Measurements from ENCODE around the gene PARP16. TPM values are rescaled to one million over a fixed set of nuclear protein-coding genes. Genes with fewer than 3 reads are reported as not detected.
"Not testable (repeated sequence)": the region's sequence is repeated elsewhere in the genome, so short reads cannot be mapped to it uniquely, and the experiment has no call there.

PARP16 gene
- total RNA-seq, 1 donor from 2014 or later: 11.7 TPM

- no peak overlapping the region for H3K4me3 Mint-ChIP-seq
Observed at GRCh38 chr15:65254356-65254755, 32.3 kb downstream of the PARP16 start.

GRCh38 chr15:65249641-65250040, 37.0 kb downstream of the PARP16 start:
- Mint-ChIP-seq H3K4me3 (no peak overlapping the region), H3K27ac (peak overlapping the region; percentile 70), H3K9me3 (no peaks in the 10 kb centered on the region), H3K36me3 (ENCODE audit: low read depth) (peaks cover 2% of the 10 kb centered on the region), H3K4me1 (peaks cover 7% of the 10 kb centered on the region), H3K27me3 (no peaks in the 10 kb centered on the region)
- peak; percentile 72 for DNase-seq
- intact Hi-C loops (cut with micrococcal nuclease): loop anchor here (5.0 kb wide), 1 partner anchor 48 kb away; the partner anchor contains the start of gene RNU5A-1

More at GRCh38 chr15:65254356-65254755, 32.3 kb downstream of the PARP16 start:
- Mint-ChIP-seq H3K36me3 (ENCODE audit: low read depth) (peaks cover 14% of the 10 kb centered on the region), H3K27me3 (no peaks in the 10 kb centered on the region), H3K9me3 (no peaks in the 10 kb centered on the region), H3K4me1 (peaks cover 6% of the 10 kb centered on the region), H3K27ac (no peak overlapping the region)
- no peak for DNase-seq
- intact Hi-C loops (cut with micrococcal nuclease): no loop called here

GRCh38 chr15:65248511-65249255, 38.0 kb downstream of the PARP16 start:
- Mint-ChIP-seq H3K36me3 (ENCODE audit: low read depth) (peaks cover 2% of the 10 kb centered on the region), H3K4me1 (peaks cover 7% of the 10 kb centered on the region), H3K9me3 (no peaks in the 10 kb centered on the region), H3K27ac (peak overlapping the region; percentile 70), H3K4me3 (no peak overlapping the region), H3K27me3 (no peaks in the 10 kb centered on the region)
- intact Hi-C loops (cut with micrococcal nuclease): loop anchor here (5.0 kb wide), 1 partner anchor 49 kb away; the partner anchor contains the start of gene RNU5A-1
- no peak for DNase-seq

- Mint-ChIP-seq H3K4me3 (no peak overlapping the region), H3K4me1 (peaks cover 7% of the 10 kb centered on the region), H3K27me3 (no peaks in the 10 kb centered on the region), H3K9me3 (no peaks in the 10 kb centered on the region), H3K27ac (no peak overlapping the region), H3K36me3 (ENCODE audit: low read depth) (peaks cover 2% of the 10 kb centered on the region)
- intact Hi-C loops (cut with micrococcal nuclease): loop anchor here (5.0 kb wide), 1 partner anchor 50 kb away; the partner anchor contains the start of gene RNU5A-1
- DNase-seq: no peak
Observed at GRCh38 chr15:65246939-65247338, 39.7 kb downstream of the PARP16 start.

- Mint-ChIP-seq H3K36me3 (ENCODE audit: low read depth) (peaks cover 2% of the 10 kb centered on the region), H3K4me3 (no peak overlapping the region), H3K4me1 (peaks cover 7% of the 10 kb centered on the region), H3K9me3 (no peaks in the 10 kb centered on the region), H3K27ac (no peak overlapping the region), H3K27me3 (no peaks in the 10 kb centered on the region)
- intact Hi-C loops (cut with micrococcal nuclease): loop anchor here (5.0 kb wide), 1 partner anchor 51 kb away; the partner anchor contains the start of gene RNU5A-1
- DNase-seq: no peak
Observed at GRCh38 chr15:65246026-65246714, 40.5 kb downstream of the PARP16 start.

GRCh38 chr15:65245096-65245856, 41.4 kb downstream of the PARP16 start:
- no peaks in the 10 kb centered on the region for H3K27me3 Mint-ChIP-seq
- no peaks in the 10 kb centered on the region for H3K9me3 Mint-ChIP-seq
- H3K27ac Mint-ChIP-seq: no peak overlapping the region
- intact Hi-C loops (cut with micrococcal nuclease): loop anchor here (5.0 kb wide), 1 partner anchor 52 kb away; the partner anchor contains the start of gene RNU5A-1
- H3K36me3 Mint-ChIP-seq (ENCODE audit: low read depth): peaks cover 2% of the 10 kb centered on the region
- H3K4me1 Mint-ChIP-seq: peaks cover 5% of the 10 kb centered on the region
- DNase-seq: no peak
- H3K4me3 Mint-ChIP-seq: no peak overlapping the region

GRCh38 chr15:65244638-65245037, 42.0 kb downstream of the PARP16 start:
- intact Hi-C loops (cut with micrococcal nuclease): loop anchor here (5.0 kb wide), 1 partner anchor 53 kb away; the partner anchor contains the start of gene RNU5A-1
- no peaks in the 10 kb centered on the region for H3K9me3 Mint-ChIP-seq
- no peak overlapping the region for H3K27ac Mint-ChIP-seq
- H3K27me3 Mint-ChIP-seq: no peaks in the 10 kb centered on the region
- peaks cover 2% of the 10 kb centered on the region for H3K4me1 Mint-ChIP-seq
- peaks cover 2% of the 10 kb centered on the region for H3K36me3 Mint-ChIP-seq (ENCODE audit: low read depth)
- no peak overlapping the region for H3K4me3 Mint-ChIP-seq
- DNase-seq: no peak

- H3K27me3 Mint-ChIP-seq; DNase-seq; H3K27ac Mint-ChIP-seq; intact Hi-C loops (cut with micrococcal nuclease); H3K36me3 Mint-ChIP-seq (ENCODE audit: low read depth); H3K9me3 Mint-ChIP-seq; H3K4me1 Mint-ChIP-seq; H3K4me3 Mint-ChIP-seq: not testable (repeated sequence)
Observed at GRCh38 chr15:65236443-65236842, 50.2 kb downstream of the PARP16 start.

GRCh38 chr15:65233696-65234095, 53.0 kb downstream of the PARP16 start:
- H3K4me3 Mint-ChIP-seq: no peak overlapping the region
- H3K36me3 Mint-ChIP-seq (ENCODE audit: low read depth): no peaks in the 10 kb centered on the region
- no peak overlapping the region for H3K27ac Mint-ChIP-seq
- intact Hi-C loops (cut with micrococcal nuclease): no loop called here
- no peaks in the 10 kb centered on the region for H3K27me3 Mint-ChIP-seq
- no peak for DNase-seq
- peaks cover 6% of the 10 kb centered on the region for H3K9me3 Mint-ChIP-seq
- H3K4me1 Mint-ChIP-seq: no peaks in the 10 kb centered on the region

GRCh38 chr15:65232520-65232919, 54.2 kb downstream of the PARP16 start:
- Mint-ChIP-seq H3K36me3 (ENCODE audit: low read depth) (no peaks in the 10 kb centered on the region), H3K4me3 (no peak overlapping the region), H3K27ac (no peak overlapping the region)

GRCh38 chr15:65231306-65231705, 55.4 kb downstream of the PARP16 start:
- intact Hi-C loops (cut with micrococcal nuclease): no loop called here
- Mint-ChIP-seq H3K4me3 (no peak overlapping the region), H3K36me3 (ENCODE audit: low read depth) (no peaks in the 10 kb centered on the region), H3K4me1 (no peaks in the 10 kb centered on the region), H3K9me3 (peaks cover 2% of the 10 kb centered on the region), H3K27me3 (no peaks in the 10 kb centered on the region), H3K27ac (no peak overlapping the region)
- no peak for DNase-seq

More at GRCh38 chr15:65232520-65232919, 54.2 kb downstream of the PARP16 start:
- Mint-ChIP-seq H3K4me1 (no peaks in the 10 kb centered on the region), H3K9me3 (peaks cover 6% of the 10 kb centered on the region), H3K27me3 (no peaks in the 10 kb centered on the region)
- no peak for DNase-seq
- intact Hi-C loops (cut with micrococcal nuclease): no loop called here

- DNase-seq; H3K9me3 Mint-ChIP-seq; H3K4me1 Mint-ChIP-seq; intact Hi-C loops (cut with micrococcal nuclease); H3K27ac Mint-ChIP-seq; H3K27me3 Mint-ChIP-seq; H3K36me3 Mint-ChIP-seq (ENCODE audit: low read depth); H3K4me3 Mint-ChIP-seq: not testable (repeated sequence)
Observed at GRCh38 chr15:65226901-65227300, 59.8 kb downstream of the PARP16 start.

- H3K4me1 Mint-ChIP-seq: no peaks in the 10 kb centered on the region
- DNase-seq: no peak
- no peaks in the 10 kb centered on the region for H3K9me3 Mint-ChIP-seq
- H3K27ac Mint-ChIP-seq: no peak overlapping the region
- H3K36me3 Mint-ChIP-seq (ENCODE audit: low read depth): no peaks in the 10 kb centered on the region
- H3K4me3 Mint-ChIP-seq: no peak overlapping the region
- H3K27me3 Mint-ChIP-seq: peaks cover 10% of the 10 kb centered on the region
- intact Hi-C loops (cut with micrococcal nuclease): no loop called here
Observed at GRCh38 chr15:65226221-65226620, 60.5 kb downstream of the PARP16 start.

Data from activated CD4-positive, alpha-beta T cell treated with anti-CD3 and anti-CD28 coated beads, Interleukin-2, amount 10 ng/mL, durations not matched to agents 24 days and 14 days (primary cell).